Right lobe of liver (tissue), 4 donors: ENCODE results near the gene MTFMT.

ENCODE experiments used
- POLR2A ChIP-seq: fragments of 450-650 bp; IDR thresholded peaks from one replicate; pipeline ENCODE4 v1.6.1; 2017; ENCODE audit warnings: antibody characterized with exemption, mild to moderate bottlenecking
- TF ChIP-seq, protein P1 (sequence below), 4 donors: fragments of 200-600 bp in 3 of 4; fragments of 450-650 bp in 1 of 4; IDR thresholded peaks; one replicate each; pipeline versions ENCODE4 v1.5.1 to v1.8.0; 2016 to 2022; ENCODE audit warnings: antibody characterized with exemption in 4 of 4, mild to moderate bottlenecking in 2 of 4
- donor health status: DM: no; HTN: no; CAD: no.
- donor health status: DM: no; HTN: no; CAD: no.
- donor health status: DM: no; HTN: yes; CAD: no.

- TF ChIP-seq, protein P1, sequence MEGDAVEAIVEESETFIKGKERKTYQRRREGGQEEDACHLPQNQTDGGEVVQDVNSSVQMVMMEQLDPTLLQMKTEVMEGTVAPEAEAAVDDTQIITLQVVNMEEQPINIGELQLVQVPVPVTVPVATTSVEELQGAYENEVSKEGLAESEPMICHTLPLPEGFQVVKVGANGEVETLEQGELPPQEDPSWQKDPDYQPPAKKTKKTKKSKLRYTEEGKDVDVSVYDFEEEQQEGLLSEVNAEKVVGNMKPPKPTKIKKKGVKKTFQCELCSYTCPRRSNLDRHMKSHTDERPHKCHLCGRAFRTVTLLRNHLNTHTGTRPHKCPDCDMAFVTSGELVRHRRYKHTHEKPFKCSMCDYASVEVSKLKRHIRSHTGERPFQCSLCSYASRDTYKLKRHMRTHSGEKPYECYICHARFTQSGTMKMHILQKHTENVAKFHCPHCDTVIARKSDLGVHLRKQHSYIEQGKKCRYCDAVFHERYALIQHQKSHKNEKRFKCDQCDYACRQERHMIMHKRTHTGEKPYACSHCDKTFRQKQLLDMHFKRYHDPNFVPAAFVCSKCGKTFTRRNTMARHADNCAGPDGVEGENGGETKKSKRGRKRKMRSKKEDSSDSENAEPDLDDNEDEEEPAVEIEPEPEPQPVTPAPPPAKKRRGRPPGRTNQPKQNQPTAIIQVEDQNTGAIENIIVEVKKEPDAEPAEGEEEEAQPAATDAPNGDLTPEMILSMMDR (IDR thresholded peaks at IDR 0.05): no peak
- TF ChIP-seq POLR2A: peak; percentile 31
Observed at GRCh38 chr15:65044724-65045481, 15.5 kb upstream of the MTFMT start, which contains the start of gene SLC51B.
